MM.1S (cell line): ENCODE measurements around the gene NEDD8.
A peak's percentile ranks its signal among the peaks of the same experiment; 100 is the strongest.

Experiments
- DNase-seq: peaks from one replicate; pipeline ENCODE4 v3.0.0-alpha.2; 2015
- H2AFZ ChIP-seq: fragments of 300-600 bp; sonication (generic); 2 replicates; pipeline ENCODE4 v1.6.0; 2016; ENCODE audit warnings: antibody characterized with exemption, low read length
- H3F3A ChIP-seq: fragments of 300-600 bp; sonication (generic); 2 replicates; pipeline ENCODE4 v1.6.1; 2016; ENCODE audit warnings: mild to moderate bottlenecking, antibody characterized with exemption, low read length, moderate library complexity, mixed read lengths; ENCODE audit not compliant: insufficient read depth
- H3K27ac ChIP-seq: fragments of 300-600 bp; sonication (generic); 2 replicates; pipeline ENCODE4 v1.5.1; 2016; ENCODE audit warnings: mild to moderate bottlenecking, low read length
- H3K27me3 ChIP-seq: fragments of 300-600 bp; sonication (generic); replicated peaks from 2 replicates; pipeline ENCODE4 v1.6.0; 2016; ENCODE audit warnings: low read length; ENCODE audit not compliant: insufficient read depth
- H3K36me3 ChIP-seq: fragments of 300-600 bp; sonication (generic); replicated peaks from 2 replicates; pipeline ENCODE4 v1.6.1; 2016; ENCODE audit warnings: mild to moderate bottlenecking, low read length, mixed read lengths; ENCODE audit not compliant: insufficient read depth
- H3K4me1 ChIP-seq: fragments of 300-600 bp; sonication (generic); 2 replicates; pipeline ENCODE4 v1.6.1; 2016; ENCODE audit warnings: low read length, mixed read lengths
- H3K4me2 ChIP-seq: fragments of 300-600 bp; sonication (generic); 2 replicates; pipeline ENCODE4 v1.6.0; 2016; ENCODE audit warnings: low read depth, low read length
- H3K4me3 ChIP-seq: fragments of 300-600 bp; sonication (generic); 2 replicates; pipeline ENCODE4 v1.5.1; 2016; ENCODE audit warnings: low read length, mixed read lengths
- H3K79me2 ChIP-seq: fragments of 300-600 bp; sonication (generic); 2 replicates; pipeline ENCODE4 v1.6.1; 2016; ENCODE audit warnings: mixed run types, low read length, mixed read lengths
- H3K9ac ChIP-seq: fragments of 300-600 bp; sonication (generic); 2 replicates; pipeline ENCODE4 v1.6.1; 2016; ENCODE audit warnings: low read length, mixed read lengths
- H3K9me2 ChIP-seq: fragments of 300-600 bp; sonication (generic); replicated peaks from 2 replicates; pipeline ENCODE4 v1.6.1; 2016; ENCODE audit warnings: mild to moderate bottlenecking, low read length, mixed read lengths; ENCODE audit not compliant: insufficient read depth
- H3K9me3 ChIP-seq: fragments of 300-600 bp; sonication (generic); replicated peaks from 2 replicates; pipeline ENCODE4 v1.6.1; 2016; ENCODE audit warnings: mild to moderate bottlenecking, low read length, mixed read lengths; ENCODE audit not compliant: insufficient read depth
- H4K20me1 ChIP-seq: fragments of 300-600 bp; sonication (generic); 2 replicates; pipeline ENCODE4 v1.6.1; 2016; ENCODE audit warnings: mild to moderate bottlenecking, low read length, moderate library complexity, mixed read lengths; ENCODE audit not compliant: insufficient read depth
- CTCF ChIP-seq: fragments of 300-600 bp; sonication (generic); IDR thresholded peaks from 2 replicates; pipeline ENCODE4 v1.5.1; 2016; ENCODE audit warnings: antibody characterized with exemption, low read length, mixed read lengths
- EZH2 ChIP-seq: fragments of 300-600 bp; sonication (generic); optimal IDR thresholded peaks from 2 replicates; pipeline ENCODE3; 2017; ENCODE audit warnings: low read depth, mild to moderate bottlenecking, antibody characterized with exemption, low read length, mixed read lengths
- EZH2phosphoT487 ChIP-seq: fragments of 300-600 bp; sonication (generic); IDR thresholded peaks from 2 replicates; pipeline ENCODE4 v1.6.1; 2018; ENCODE audit warnings: antibody characterized with exemption, low read length

NEDD8 gene

GRCh38 chr14:24192933-24193332 is 39.2 kb downstream of the NEDD8 start:
- H3K4me2 ChIP-seq: no peak overlapping the region
- DNase-seq: no peak
- H3K4me1 ChIP-seq: peaks cover 5% of the 10 kb centered on the region; the same call in 1 of the 2 replicates
- H3K27me3 ChIP-seq: no peaks in the 10 kb centered on the region
- no peaks in the 10 kb centered on the region for H4K20me1 ChIP-seq
- no peak overlapping the region for H3K9ac ChIP-seq
- no peak overlapping the region for H3K4me3 ChIP-seq
- no peaks in the 10 kb centered on the region for H3K9me2 ChIP-seq
- H3K36me3 ChIP-seq: no peaks in the 10 kb centered on the region
- H3K79me2 ChIP-seq: peaks cover 23% of the 10 kb centered on the region
- H2AFZ ChIP-seq: no peak overlapping the region
- H3K9me3 ChIP-seq: no peaks in the 10 kb centered on the region
- no peak overlapping the region for H3K27ac ChIP-seq
- no peak for TF ChIP-seq EZH2
- TF ChIP-seq CTCF: no peak
- no peak for TF ChIP-seq EZH2phosphoT487
- H3F3A ChIP-seq: peaks cover 20% of the 10 kb centered on the region

DNA sequence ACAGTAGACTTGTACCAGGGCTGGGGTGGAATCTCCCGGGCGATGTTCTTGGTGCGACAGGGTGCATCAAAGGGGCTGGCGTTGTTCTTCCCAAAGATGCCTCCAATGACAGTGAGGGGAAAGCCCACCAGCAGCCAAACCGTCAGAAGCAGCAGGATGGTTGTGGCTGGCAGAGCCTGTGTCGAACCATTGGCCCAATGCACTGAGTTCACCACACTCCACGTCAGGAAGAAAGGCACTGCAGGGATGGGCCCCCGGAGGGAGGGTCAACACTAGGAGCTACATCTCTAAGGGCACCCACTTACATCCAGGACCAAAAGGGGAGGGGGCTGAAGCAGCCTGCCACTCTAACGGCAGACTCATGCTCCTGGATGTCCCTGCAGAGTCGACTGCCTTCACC is 41.8 kb downstream of the NEDD8 start:
- Histone ChIP-seq H3K4me2 (no peak overlapping the region), H2AFZ (no peak overlapping the region), H3K36me3 (no peaks in the 10 kb centered on the region), H4K20me1 (no peaks in the 10 kb centered on the region), H3F3A (peaks cover 14% of the 10 kb centered on the region), H3K9me2 (no peaks in the 10 kb centered on the region), H3K4me3 (no peak overlapping the region), H3K27me3 (no peaks in the 10 kb centered on the region), H3K4me1 (peaks cover 10% of the 10 kb centered on the region; the same call in 1 of the 2 replicates), H3K79me2 (peaks cover 26% of the 10 kb centered on the region), H3K9me3 (no peaks in the 10 kb centered on the region), H3K9ac (no peak overlapping the region), H3K27ac (no peak overlapping the region)
- no peak for TF ChIP-seq EZH2
- TF ChIP-seq CTCF: no peak
- no peak for TF ChIP-seq EZH2phosphoT487
- DNase-seq: no peak

DNA sequence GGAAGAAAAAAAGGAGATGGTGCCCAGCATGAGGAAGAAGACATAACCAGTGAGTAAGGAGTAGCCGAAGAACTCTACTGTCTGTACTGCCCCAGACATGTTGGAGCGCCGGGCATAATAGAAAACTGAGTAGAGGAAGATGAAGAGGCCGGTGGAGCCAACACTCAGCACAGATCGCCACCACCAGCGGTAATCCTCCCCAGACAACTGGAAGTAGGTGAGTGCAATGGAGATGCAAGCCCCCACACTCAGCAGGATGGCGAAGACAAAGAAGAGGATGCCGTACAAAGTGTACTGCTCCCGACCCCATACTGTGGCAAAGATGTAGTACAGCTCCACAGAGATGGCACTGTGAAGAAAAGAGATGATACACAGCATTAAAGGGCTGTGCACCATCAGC is 42.7 kb downstream of the NEDD8 start:
- Histone ChIP-seq H3K36me3 (no peaks in the 10 kb centered on the region), H3K27me3 (no peaks in the 10 kb centered on the region), H4K20me1 (no peaks in the 10 kb centered on the region), H3K4me1 (peaks cover 7% of the 10 kb centered on the region; the same call in 1 of the 2 replicates), H3F3A (peaks cover 14% of the 10 kb centered on the region), H3K4me3 (no peak overlapping the region), H3K79me2 (peaks cover 18% of the 10 kb centered on the region), H3K9me3 (no peaks in the 10 kb centered on the region), H3K27ac (peak overlapping the region; percentile 21; the same call in 1 of the 2 replicates), H2AFZ (no peak overlapping the region), H3K9me2 (no peaks in the 10 kb centered on the region), H3K9ac (no peak overlapping the region; the same call in 1 of the 2 replicates), H3K4me2 (0 out of 2 replicates have a peak overlapping the region, but pooled peaks have one; percentile 68)
- no peak for DNase-seq
- TF ChIP-seq EZH2 (no peak), CTCF (no peak), EZH2phosphoT487 (no peak)
